Measurements from ENCODE around the gene AURKAIP1. TPM values are rescaled to one million over a fixed set of nuclear protein-coding genes. Genes with fewer than 3 reads are reported as not detected.

Gene AURKAIP1
- total and polyA plus RNA-seq, 9 of the 15 experiments (the other 6 are each of a cell fraction or from before 2014, with no cell fraction given) = 7.8 to 478 (median 92.0) TPM

- no peak for TF ChIP-seq THRA (IDR thresholded peaks at IDR 0.05)
- no peak for TF ChIP-seq ZNF696 (CRISPR knock-in tag; conservative IDR thresholded peaks at IDR 0.05)
- TF ChIP-seq DIDO1 (tag; IDR thresholded peaks at IDR 0.05; ENCODE audit: low read depth) = peak; percentile 95
- TF ChIP-seq MNT (conservative IDR thresholded peaks at IDR 0.05) = peak; percentile 93 to 97
- TF ChIP-seq PYGO2 (tag; IDR thresholded peaks at IDR 0.05) = no peak
- peak; percentile 98 for TF ChIP-seq SIN3B (IDR thresholded peaks at IDR 0.05; ENCODE audit: low read depth)
- TF ChIP-seq PBX2 (CRISPR knock-in tag; IDR thresholded peaks at IDR 0.05; ENCODE audit: low read depth) = no peak
- no peak for TF ChIP-seq PBX2 (tag; conservative IDR thresholded peaks at IDR 0.05; ENCODE audit: low read depth)
- peak in 1 of 2 experiments; percentile 46 for TF ChIP-seq E2F6 (IDR thresholded peaks at IDR 0.05; ENCODE audit: borderline replicate concordance in 1 of 2, extremely low read depth in 1 of 2, insufficient read depth in 1 of 2, insufficient read length in 1 of 2, low read depth in 1 of 2, low read length in 1 of 2, poor library complexity in 1 of 2, severe bottlenecking in 1 of 2)
- 0 out of 2 replicates have a peak, but pooled peaks have one; percentile 2 for TF ChIP-seq NFE2 (IDR thresholded peaks at IDR 0.05; ENCODE audit: low read depth)
- TF ChIP-seq NR2F6 (CRISPR knock-in tag; IDR thresholded peaks at IDR 0.05) = peak; percentile 8
- no peak for TF ChIP-seq MBD1 (CRISPR knock-in tag; IDR thresholded peaks at IDR 0.05)
- TF ChIP-seq TFAP4 (CRISPR knock-in tag; IDR thresholded peaks at IDR 0.05; ENCODE audit: borderline replicate concordance) = peak; percentile 92
- TF ChIP-seq ZBTB12 (CRISPR knock-in tag; IDR thresholded peaks at IDR 0.05) = peak; percentile 39; the same call in 1 of the 2 replicates
- TF ChIP-seq HNRNPUL1 (IDR thresholded peaks at IDR 0.05; ENCODE audit: low read length) = no peak
These were observed 32.0 kb upstream of the AURKAIP1 start, which contains the start of gene MRPL20 (continued) for GRCh38 chr1:1406821-1407635.

Data from K562 (cell line).